GM12878 (cell line): ENCODE data around the gene NPM3. TPM values are rescaled to one million over a fixed set of nuclear protein-coding genes. Genes with fewer than 3 reads are reported as not detected.

Experiments used
- ATAC-seq: fragments of 200-7000 bp; cut with Tn5 transposase; 3 replicates; pipeline ENCODE4 v1.9.1; 2020; ENCODE audit warnings: mild to moderate bottlenecking, moderate library complexity
- BruUV-seq: library from RNA; stranded (reverse); fragments of 400-500 nt; replicated peaks from 2 replicates; lab custom pipeline; 2021; lab: Mats Ljungman, UMichigan
- CTCF ChIA-PET: fragments of 300-600 bp; sonication (Branson Sonifier 250); formaldehyde crosslinking; extraction: SDS; loops from one replicate; lab custom pipeline; 2021; ENCODE audit warnings: inconsistent platforms; lab: Yijun Ruan, JAX
- POLR2A ChIA-PET: fragments of 350-600 bp; formaldehyde crosslinking; extraction: SDS; loops from one replicate; lab custom pipeline; 2021; ENCODE audit warnings: inconsistent platforms; lab: Charles Lee
- RAD21 ChIA-PET: fragments of 300-600 bp; sonication (Branson Sonifier 250); formaldehyde crosslinking; loops from one replicate; lab custom pipeline; 2023; ENCODE audit warnings: antibody characterized with exemption; ENCODE audit not compliant: unreplicated experiment; lab: Charles Lee
- SMC1A ChIA-PET: fragments of 300-600 bp; sonication (Branson Sonifier 250); formaldehyde crosslinking; loops from one replicate; lab custom pipeline; 2023; ENCODE audit not compliant: unreplicated experiment, uncharacterized antibody; lab: Charles Lee
- DNase-seq: peaks from one replicate; pipeline ENCODE4 v3.0.0-alpha.2; 2011; ENCODE audit warnings: low read depth, low spot score
- FAIRE-seq: peaks from 3 replicates; lab custom pipeline; 2011; peaks lifted over from hg19 to GRCh38; lab: Jason Lieb, UNC
- H2AFZ ChIP-seq: 2 replicates; pipeline ENCODE4 v1.6.0; 2011; ENCODE audit warnings: low read depth, low read length, control low read depth; ENCODE audit not compliant: control insufficient read depth
- H3K27ac ChIP-seq: 2 replicates; pipeline ENCODE4 v1.5.1; 2011; ENCODE audit warnings: control low read depth; ENCODE audit not compliant: control insufficient read depth, insufficient read depth
- H3K27me3 ChIP-seq, 2 experiments: replicated peaks in 1 of 2; 2 replicates each; pipeline versions ENCODE4 v1.6.0 to v1.6.1; 2011; ENCODE audit warnings: low read length in 1 of 2; ENCODE audit not compliant: control insufficient read depth in 2 of 2, insufficient read depth in 2 of 2
- H3K36me3 ChIP-seq, 2 experiments: 2 replicates each; pipeline ENCODE4 v1.5.1; 2011; ENCODE audit warnings: low read length in 1 of 2; ENCODE audit not compliant: control insufficient read depth in 2 of 2, insufficient read depth in 2 of 2
- H3K4me1 ChIP-seq: 2 replicates; pipeline ENCODE4 v1.6.1; 2011; ENCODE audit warnings: mild to moderate bottlenecking, low read length, moderate library complexity, mixed read lengths; ENCODE audit not compliant: control insufficient read depth, insufficient read depth
- H3K4me2 ChIP-seq: 2 replicates; pipeline ENCODE4 v1.6.0; 2011; ENCODE audit warnings: control low read depth; ENCODE audit not compliant: control insufficient read depth, insufficient read depth
- H3K4me3 ChIP-seq: fragments of 200-600 bp; sonication (generic); 2 replicates; pipeline ENCODE4 v1.5.1; 2016
- H3K79me2 ChIP-seq: 2 replicates; pipeline ENCODE4 v1.6.0; 2011; ENCODE audit warnings: low read length; ENCODE audit not compliant: control insufficient read depth, insufficient read depth
- H3K9ac ChIP-seq: 2 replicates; pipeline ENCODE4 v1.8.0; 2011; ENCODE audit warnings: low read length, control low read depth, mixed read lengths; ENCODE audit not compliant: control insufficient read depth, insufficient read depth
- H3K9me3 ChIP-seq: replicated peaks from 3 replicates; pipeline ENCODE4 v1.5.1; 2011; ENCODE audit warnings: mild to moderate bottlenecking, low read length; ENCODE audit not compliant: control insufficient read depth, insufficient read depth
- H4K20me1 ChIP-seq: 2 replicates; pipeline ENCODE4 v1.6.0; 2011; ENCODE audit not compliant: control insufficient read depth, insufficient read depth
- CHD4 ChIP-seq: fragments of 200-600 bp; sonication (generic); IDR thresholded peaks from 2 replicates; pipeline ENCODE4 v1.6.1; 2016; ENCODE audit warnings: mild to moderate bottlenecking
- E2F4 ChIP-seq: IDR thresholded peaks from 2 replicates; pipeline ENCODE4 v1.6.1; 2012; ENCODE audit warnings: low read depth, low read length, improper control_type of control experiment
- E4F1 ChIP-seq: fragments of 450-650 bp; IDR thresholded peaks from 2 replicates; pipeline ENCODE4 v1.6.1; 2018; ENCODE audit warnings: borderline replicate concordance, mild to moderate bottlenecking; ENCODE audit not compliant: partially characterized antibody
- EZH2 ChIP-seq: IDR thresholded peaks from 2 replicates; pipeline ENCODE4 v1.6.1; 2012; ENCODE audit warnings: low read depth, mild to moderate bottlenecking, control low read depth, inconsistent platforms, low read length, borderline replicate concordance; ENCODE audit not compliant: control insufficient read depth
- HSF1 ChIP-seq: fragments of 150-350 bp; IDR thresholded peaks from 2 replicates; pipeline ENCODE4 v1.6.1; 2014; ENCODE audit warnings: mild to moderate bottlenecking, low read depth, low read length
- MLLT1 ChIP-seq: fragments of 450-650 bp; IDR thresholded peaks from 2 replicates; pipeline ENCODE4 v1.6.1; 2016; ENCODE audit warnings: mild to moderate bottlenecking
- MYB ChIP-seq: fragments of 150-350 bp; IDR thresholded peaks from 2 replicates; pipeline ENCODE4 v1.6.1; 2014; ENCODE audit warnings: mild to moderate bottlenecking, low read depth, low read length, borderline replicate concordance
- SIX5 ChIP-seq: IDR thresholded peaks from 2 replicates; pipeline ENCODE4 v1.6.1; 2011; ENCODE audit warnings: mild to moderate bottlenecking, low read depth, low read length, moderate library complexity; ENCODE audit not compliant: severe bottlenecking
- SPI1 ChIP-seq: IDR thresholded peaks from 2 replicates; pipeline ENCODE4 v1.6.1; 2011; ENCODE audit warnings: low read depth, mild to moderate bottlenecking, low read length, moderate library complexity, borderline replicate concordance; ENCODE audit not compliant: insufficient read depth
- SUPT20H ChIP-seq: IDR thresholded peaks from 2 replicates; pipeline ENCODE4 v1.6.1; 2011; ENCODE audit warnings: low read depth, mild to moderate bottlenecking, low read length, moderate library complexity, borderline replicate concordance; ENCODE audit not compliant: control insufficient read depth
- ZBTB4 ChIP-seq: fragments of 450-650 bp; formaldehyde crosslinking; IDR thresholded peaks from 2 replicates; pipeline ENCODE4 v1.4.0; 2022; ENCODE audit warnings: mild to moderate bottlenecking, moderate library complexity
- WGBS: methylation state at CpG from one replicate; pipeline ENCODE4 v1.1.6; 2016; ENCODE audit warnings: low lambda C conversion rate; ENCODE audit not compliant: insufficient replicate concordance, insufficient coverage; ENCODE audit errors: missing lambda C conversion rate; 5-methylcytosine and 5-hydroxymethylcytosine counted together
- in situ Hi-C: fragments of 300-500 bp; cut with MboI; formaldehyde crosslinking; loops from 9 replicates; pipeline ENCODE4 v1.14.3; 2018; ENCODE audit warnings: mixed read lengths
- intact Hi-C: fragments of 100-400 bp; cut with micrococcal nuclease; formaldehyde crosslinking; loops from one replicate; pipeline ENCODE4 v1.14.2; 2022; ENCODE audit not compliant: unreplicated experiment
- polyA plus RNA-seq, 11 experiments: library from polyadenylated mRNA; depleted of rRNA in 4 of 11; unstranded in 6 of 11; stranded (reverse) in 5 of 11; fragments of >200 nt; fragmentation: Nextera tagmentation in 4 of 11; fragmentation: Illumina TruSeq in 1 of 11; extraction: Ambion mirVana in 4 of 11; extraction: Trizol in 1 of 11; gene quantifications; 1 replicate in 1 of 11; 2 replicates in 10 of 11; pipeline versions ENCODE4 v1.2.1 to v1.2.3, GENCODE V29; 2011 to 2016; ENCODE audit warnings: inconsistent platforms in 2 of 11, missing spikeins in 2 of 11, low read depth in 1 of 11
- total RNA-seq, 4 experiments: library from RNA; depleted of rRNA in 3 of 4; stranded (reverse); fragments of >200 nt in 3 of 4; fragmentation: Illumina TruSeq in 1 of 4; extraction: Trizol in 1 of 4; gene quantifications; 2 replicates each; pipeline versions ENCODE4 v1.2.1 to v1.2.3, GENCODE V29; 2013 to 2021

The NPM3 gene
- total and polyA plus RNA-seq, 10 of the 15 experiments (the other 5 are each of a cell fraction or from before 2014, with no cell fraction given): 13.0 to 171 (median 93.3) TPM

- no peak for TF ChIP-seq MLLT1
- no peak for TF ChIP-seq EZH2
- TF ChIP-seq CHD4: no peak
- TF ChIP-seq E2F4: no peak
- TF ChIP-seq SUPT20H: no peak
Measured at GRCh38 chr10:101741938-101742337, 41.3 kb downstream of the NPM3 start (continued).

- FAIRE-seq (no peak), ATAC-seq (no peak), DNase-seq (no peak)
- intact Hi-C loops: no loop called here
- SMC1A ChIA-PET: interaction anchor here (1.4 kb wide), 1 partner anchor 9 kb away, joined by 4 read pairs; no protein-coding TSS in a partner anchor
- Histone ChIP-seq H3K36me3 (no peaks in the 10 kb centered on the region), H3K79me2 (no peaks in the 10 kb centered on the region), H3K9me3 (no peaks in the 10 kb centered on the region), H3K27me3 (no peaks in the 10 kb centered on the region; a peak in 2 of 4 replicates), H3K4me3 (no peak overlapping the region), H2AFZ (no peak overlapping the region), H4K20me1 (no peaks in the 10 kb centered on the region), H3K9ac (no peak overlapping the region), H3K4me2 (no peak overlapping the region), H3K27ac (no peak overlapping the region), H3K4me1 (no peaks in the 10 kb centered on the region)
- in situ Hi-C loops: no loop called here
- BruUV-seq: no TSS peak
- RAD21 ChIA-PET: no interaction called here
- POLR2A ChIA-PET: interaction anchor here (0.7 kb wide), 2 partner anchors 27 to 32 kb away, joined by 3 read pairs; no protein-coding TSS in a partner anchor
- CTCF ChIA-PET: no interaction called here
- WGBS: 63% methylated on average over 3 of the region's 3 CpGs
- no peak for TF ChIP-seq HSF1
- TF ChIP-seq SIX5: no peak
- no peak for TF ChIP-seq ZBTB4 (CRISPR knock-in tag)
- TF ChIP-seq MYB: no peak
- TF ChIP-seq SPI1: peak; percentile 15; the same call in 1 of the 2 replicates
- no peak for TF ChIP-seq E4F1
Measured at GRCh38 chr10:101736666-101737065, 46.6 kb downstream of the NPM3 start.
